Neural cell (in vitro differentiated cells): ENCODE data around the gene RBKS.

ENCODE experiments used
- CTCF ChIP-seq: fragments of 450-650 bp; IDR thresholded peaks from 2 replicates; pipeline ENCODE4 v1.5.1; 2014; ENCODE audit warnings: antibody characterized with exemption, mild to moderate bottlenecking, moderate library complexity; ENCODE audit not compliant: poor library complexity, severe bottlenecking
- REST ChIP-seq: IDR thresholded peaks from 2 replicates; pipeline ENCODE4 v1.6.1; 2012; ENCODE audit warnings: borderline replicate concordance

DNA sequence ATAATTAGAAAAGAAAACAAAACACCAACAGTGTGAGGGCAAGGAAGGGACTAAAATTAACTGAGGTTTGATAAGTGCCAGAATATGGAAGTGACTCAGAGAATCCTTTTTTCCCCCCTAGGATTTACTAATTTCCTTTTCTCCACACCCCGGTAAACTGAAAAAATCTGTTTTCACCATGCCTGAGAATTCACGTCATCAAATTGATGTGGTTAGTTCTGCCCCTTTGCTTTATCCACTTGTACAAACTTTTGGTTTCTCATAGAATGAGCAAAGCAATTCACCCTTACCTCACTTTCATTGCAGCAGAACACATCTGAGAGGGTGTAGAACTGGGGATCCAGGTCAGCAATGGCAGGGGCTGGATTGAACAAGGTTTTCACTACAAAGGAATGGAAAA, 57.8 kb downstream of the RBKS start:
- TF ChIP-seq REST (no peak), CTCF (no peak)
